Measurements from ENCODE around the gene RHOT2. TPM values are rescaled to one million over a fixed set of nuclear protein-coding genes. Genes with fewer than 3 reads are reported as not detected.
A peak's percentile ranks its signal among the peaks of the same experiment; 100 is the strongest.

Gene RHOT2
- total and polyA plus RNA-seq, 10 of the 15 experiments (the other 5 are each of a cell fraction or from before 2014, with no cell fraction given): 3.7 to 174 (median 69.8) TPM

DNA sequence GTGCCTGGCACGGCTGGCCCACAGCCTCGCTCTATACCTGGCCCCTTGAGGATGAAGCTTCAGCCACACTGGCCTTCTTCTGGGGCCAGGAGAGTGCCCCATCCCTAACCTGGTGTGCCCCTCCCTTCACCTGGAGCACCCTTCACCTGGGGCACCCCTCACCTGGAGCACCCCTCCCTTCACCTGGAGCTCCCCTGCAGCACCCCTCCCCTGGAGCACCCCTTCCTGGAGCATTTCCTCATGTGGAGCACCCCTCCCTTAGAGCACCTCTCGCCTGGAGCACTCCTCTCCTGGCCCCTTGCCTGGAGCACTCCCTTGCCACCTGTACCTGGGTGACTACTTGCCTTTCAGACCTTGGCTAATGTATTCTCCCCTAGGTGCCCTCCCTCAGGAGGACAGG, 40.1 kb downstream of the RHOT2 start:
- 15% methylated on average over 3 of the region's 3 CpGs for WGBS (ENCODE audit: insufficient coverage, insufficient replicate concordance, low lambda C conversion rate, missing lambda C conversion rate)
- Histone ChIP-seq H3K27me3 (replicated peaks in 1 of 2; ENCODE audit: control insufficient read depth in 2 of 2, insufficient read depth in 2 of 2, low read length in 1 of 2) (peaks cover 0 to 5% of the 10 kb centered on the region in 2 experiments; a peak in 2 of 4 replicates), H3K4me1 (ENCODE audit: control insufficient read depth, insufficient read depth, low read length) (no peaks in the 10 kb centered on the region), H3K79me2 (ENCODE audit: control insufficient read depth, insufficient read depth, low read length) (no peaks in the 10 kb centered on the region), H3K9ac (ENCODE audit: control insufficient read depth, insufficient read depth, low read length) (no peak overlapping the region), H4K20me1 (ENCODE audit: control insufficient read depth, insufficient read depth) (no peaks in the 10 kb centered on the region), H3K4me3 (no peak overlapping the region), H2AFZ (ENCODE audit: control insufficient read depth, low read depth, low read length) (no peak overlapping the region), H3K27ac (ENCODE audit: control insufficient read depth, insufficient read depth) (no peak overlapping the region), H3K36me3 (ENCODE audit: control insufficient read depth in 2 of 2, insufficient read depth in 2 of 2, low read length in 1 of 2) (no peaks in the 10 kb centered on the region), H3K9me3 (replicated peaks; ENCODE audit: control insufficient read depth, insufficient read depth, low read length) (no peaks in the 10 kb centered on the region), H3K4me2 (ENCODE audit: control insufficient read depth, insufficient read depth) (no peak overlapping the region)
- POLR2A ChIA-PET: no interaction called here
- no TSS peak for BruUV-seq (replicated peaks)
- intact Hi-C loops (cut with micrococcal nuclease; ENCODE audit: unreplicated experiment): no loop called here
- RAD21 ChIA-PET (ENCODE audit: unreplicated experiment): no interaction called here
- SMC1A ChIA-PET (ENCODE audit: uncharacterized antibody, unreplicated experiment): no interaction called here
- DNase-seq (ENCODE audit: low read depth, low spot score) (no peak), FAIRE-seq (no peak), ATAC-seq (no peak)
- CTCF ChIA-PET: no interaction called here
- in situ Hi-C loops (cut with MboI): no loop called here
- TF ChIP-seq NFXL1 (IDR thresholded peaks at IDR 0.05; ENCODE audit: borderline replicate concordance): 0 out of 2 replicates have a peak, but pooled peaks have one; percentile 34
- TF ChIP-seq, protein P1, sequence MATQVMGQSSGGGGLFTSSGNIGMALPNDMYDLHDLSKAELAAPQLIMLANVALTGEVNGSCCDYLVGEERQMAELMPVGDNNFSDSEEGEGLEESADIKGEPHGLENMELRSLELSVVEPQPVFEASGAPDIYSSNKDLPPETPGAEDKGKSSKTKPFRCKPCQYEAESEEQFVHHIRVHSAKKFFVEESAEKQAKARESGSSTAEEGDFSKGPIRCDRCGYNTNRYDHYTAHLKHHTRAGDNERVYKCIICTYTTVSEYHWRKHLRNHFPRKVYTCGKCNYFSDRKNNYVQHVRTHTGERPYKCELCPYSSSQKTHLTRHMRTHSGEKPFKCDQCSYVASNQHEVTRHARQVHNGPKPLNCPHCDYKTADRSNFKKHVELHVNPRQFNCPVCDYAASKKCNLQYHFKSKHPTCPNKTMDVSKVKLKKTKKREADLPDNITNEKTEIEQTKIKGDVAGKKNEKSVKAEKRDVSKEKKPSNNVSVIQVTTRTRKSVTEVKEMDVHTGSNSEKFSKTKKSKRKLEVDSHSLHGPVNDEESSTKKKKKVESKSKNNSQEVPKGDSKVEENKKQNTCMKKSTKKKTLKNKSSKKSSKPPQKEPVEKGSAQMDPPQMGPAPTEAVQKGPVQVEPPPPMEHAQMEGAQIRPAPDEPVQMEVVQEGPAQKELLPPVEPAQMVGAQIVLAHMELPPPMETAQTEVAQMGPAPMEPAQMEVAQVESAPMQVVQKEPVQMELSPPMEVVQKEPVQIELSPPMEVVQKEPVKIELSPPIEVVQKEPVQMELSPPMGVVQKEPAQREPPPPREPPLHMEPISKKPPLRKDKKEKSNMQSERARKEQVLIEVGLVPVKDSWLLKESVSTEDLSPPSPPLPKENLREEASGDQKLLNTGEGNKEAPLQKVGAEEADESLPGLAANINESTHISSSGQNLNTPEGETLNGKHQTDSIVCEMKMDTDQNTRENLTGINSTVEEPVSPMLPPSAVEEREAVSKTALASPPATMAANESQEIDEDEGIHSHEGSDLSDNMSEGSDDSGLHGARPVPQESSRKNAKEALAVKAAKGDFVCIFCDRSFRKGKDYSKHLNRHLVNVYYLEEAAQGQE (IDR thresholded peaks at IDR 0.05; ENCODE audit: low read depth, low read length): no peak

DNA sequence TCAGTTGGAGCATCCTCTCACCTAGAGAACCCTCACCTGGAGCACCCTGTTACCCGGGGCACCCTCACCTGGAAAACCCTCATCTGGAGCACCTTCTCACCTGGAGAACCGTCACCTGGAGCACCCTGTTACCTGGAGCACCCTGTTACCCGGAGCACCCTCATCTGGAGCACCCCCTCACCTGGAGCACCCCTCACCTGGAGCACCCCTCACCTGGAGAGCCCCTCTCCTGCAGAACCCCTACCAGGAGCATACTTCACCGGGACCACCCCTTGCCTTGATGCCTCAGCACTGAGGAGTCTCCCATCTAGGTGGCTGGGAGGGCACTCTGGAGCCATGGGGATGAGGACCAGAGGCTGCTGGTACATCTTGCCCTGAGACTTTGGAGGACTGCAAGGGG, 41.0 kb downstream of the RHOT2 start:
- no peak for DNase-seq (ENCODE audit: low read depth, low spot score)
- no peak overlapping the region for H2AFZ ChIP-seq (ENCODE audit: control insufficient read depth, low read depth, low read length)
- in situ Hi-C loops (cut with MboI) (no loop called here), intact Hi-C loops (cut with micrococcal nuclease; ENCODE audit: unreplicated experiment) (no loop called here)
- ChIA-PET CTCF (interaction anchor here (1.0 kb wide), 1 partner anchor 13 kb away, joined by 5 read pairs; no protein-coding TSS in a partner anchor), RAD21 (ENCODE audit: unreplicated experiment) (no interaction called here), POLR2A (no interaction called here), SMC1A (ENCODE audit: uncharacterized antibody, unreplicated experiment) (no interaction called here)
- peaks cover 0 to 3% of the 10 kb centered on the region in 2 experiments; a peak in 2 of 4 replicates for H3K27me3 ChIP-seq (replicated peaks in 1 of 2; ENCODE audit: control insufficient read depth in 2 of 2, insufficient read depth in 2 of 2, low read length in 1 of 2)
- no peaks in the 10 kb centered on the region for H3K79me2 ChIP-seq (ENCODE audit: control insufficient read depth, insufficient read depth, low read length)
- whole genome bisulfite sequencing (ENCODE audit: insufficient coverage, insufficient replicate concordance, low lambda C conversion rate, missing lambda C conversion rate): 25% methylated on average over 3 of the region's 4 CpGs
- H3K9me3 ChIP-seq (replicated peaks; ENCODE audit: control insufficient read depth, insufficient read depth, low read length): no peaks in the 10 kb centered on the region
- FAIRE-seq: no peak
- no peaks in the 10 kb centered on the region for H3K4me1 ChIP-seq (ENCODE audit: control insufficient read depth, insufficient read depth, low read length)
- no peak overlapping the region for H3K4me2 ChIP-seq (ENCODE audit: control insufficient read depth, insufficient read depth)
- H3K4me3 ChIP-seq: no peak overlapping the region
- H3K27ac ChIP-seq (ENCODE audit: control insufficient read depth, insufficient read depth): no peak overlapping the region
- no peak overlapping the region for H3K9ac ChIP-seq (ENCODE audit: control insufficient read depth, insufficient read depth, low read length)
- no peaks in the 10 kb centered on the region for H4K20me1 ChIP-seq (ENCODE audit: control insufficient read depth, insufficient read depth)
- TF ChIP-seq NFXL1 (IDR thresholded peaks at IDR 0.05; ENCODE audit: borderline replicate concordance) (0 out of 2 replicates have a peak, but pooled peaks have one; percentile 83), YY1 (IDR thresholded peaks at IDR 0.05; ENCODE audit: low read depth, low read length) (no peak)
- no peak for ATAC-seq
- H3K36me3 ChIP-seq (ENCODE audit: control insufficient read depth in 2 of 2, insufficient read depth in 2 of 2, low read length in 1 of 2): no peaks in the 10 kb centered on the region
- no TSS peak for BruUV-seq (replicated peaks)

Measured in GM12878 (cell line).